Upper lobe of left lung (tissue), 4 donors: ENCODE data around the gene ZFHX3.

Source experiments
- CTCF ChIP-seq, 6 experiments: fragments of 450-650 bp in 4 of 6; fragments of 200-600 bp in 2 of 6; sonication (generic) in 2 of 6; IDR thresholded peaks; one replicate each; pipeline ENCODE4 v1.5.1; 2016 to 2019; ENCODE audit warnings: antibody characterized with exemption in 6 of 6
- EP300 ChIP-seq, 4 donors: sonication (generic); formaldehyde crosslinking; IDR thresholded peaks; one replicate each; pipeline ENCODE4 v1.5.1; 2017; ENCODE audit warnings: antibody characterized with exemption in 4 of 4, control low read depth in 2 of 4
- POLR2A ChIP-seq, 4 donors: fragments of 450-650 bp; IDR thresholded peaks; one replicate each; pipeline ENCODE4 v1.5.1; 2016 to 2017; ENCODE audit warnings: antibody characterized with exemption in 4 of 4, mild to moderate bottlenecking in 2 of 4
- POLR2AphosphoS5 ChIP-seq, 2 donors: sonication (generic); formaldehyde crosslinking; IDR thresholded peaks; one replicate each; pipeline ENCODE4 v1.5.1; 2017; ENCODE audit warnings: antibody characterized with exemption in 2 of 2

GRCh38 chr16:72924537-72924926 lies 123.4 kb downstream of the ZFHX3 start:
- TF ChIP-seq CTCF (IDR thresholded peaks at IDR 0.05), result no peak
- no peak for TF ChIP-seq POLR2AphosphoS5 (IDR thresholded peaks at IDR 0.05)
- TF ChIP-seq EP300 (IDR thresholded peaks at IDR 0.05), result no peak
- TF ChIP-seq POLR2A (IDR thresholded peaks at IDR 0.05), result no peak
